HG02885 (cell line): ENCODE data around the gene CDH4.

ENCODE experiments used
- ATAC-seq: cut with Tn5 transposase; IDR thresholded peaks from one replicate; pipeline ENCODE4 v1.9.1; 2021; ENCODE audit warnings: mild to moderate bottlenecking; ENCODE audit not compliant: unreplicated experiment, poor library complexity

CDH4 gene

GRCh38 chr20:61746147-61746646 is 494.1 kb downstream of the CDH4 start:
- no peak for ATAC-seq

- ATAC-seq, result no peak
Observed at GRCh38 chr20:61746781-61747180, 494.7 kb downstream of the CDH4 start.

- ATAC-seq, result no peak
Observed at GRCh38 chr20:61748376-61748775, 496.3 kb downstream of the CDH4 start.

GRCh38 chr20:61749406-61750075 is 497.5 kb downstream of the CDH4 start:
- no peak for ATAC-seq

- ATAC-seq, result no peak
Observed at GRCh38 chr20:61750093-61750492, 498.0 kb downstream of the CDH4 start.

GRCh38 chr20:61752576-61752975 is 500.5 kb downstream of the CDH4 start:
- no peak for ATAC-seq

GRCh38 chr20:61753316-61753942 is 501.4 kb downstream of the CDH4 start:
- no peak for ATAC-seq

- ATAC-seq, result no peak
Observed at GRCh38 chr20:61753987-61754956, 502.2 kb downstream of the CDH4 start.

- no peak for ATAC-seq
Observed at GRCh38 chr20:61754976-61755778, 503.1 kb downstream of the CDH4 start.

- no peak for ATAC-seq
Observed at GRCh38 chr20:61755971-61756845, 504.1 kb downstream of the CDH4 start.

GRCh38 chr20:61756966-61757677 is 505.1 kb downstream of the CDH4 start:
- no peak for ATAC-seq

GRCh38 chr20:61757678-61758563 is 505.9 kb downstream of the CDH4 start:
- ATAC-seq, result no peak

- ATAC-seq, result no peak
Observed at GRCh38 chr20:61758564-61759200, 506.6 kb downstream of the CDH4 start.

- no peak for ATAC-seq
Observed at GRCh38 chr20:61759286-61760065, 507.4 kb downstream of the CDH4 start.

GRCh38 chr20:61760321-61760720 is 508.3 kb downstream of the CDH4 start:
- no peak for ATAC-seq

- no peak for ATAC-seq
Observed at GRCh38 chr20:61760731-61761130, 508.7 kb downstream of the CDH4 start.
